ENCODE data around the gene SOWAHA. TPM values are rescaled to one million over a fixed set of nuclear protein-coding genes. Genes with fewer than 3 reads are reported as not detected.

SOWAHA gene
- total and polyA plus RNA-seq, 2 of the 8 experiments (the other 6 are each of a cell fraction or from before 2014, with no cell fraction given), result 0.09 to 0.11 TPM

DNA sequence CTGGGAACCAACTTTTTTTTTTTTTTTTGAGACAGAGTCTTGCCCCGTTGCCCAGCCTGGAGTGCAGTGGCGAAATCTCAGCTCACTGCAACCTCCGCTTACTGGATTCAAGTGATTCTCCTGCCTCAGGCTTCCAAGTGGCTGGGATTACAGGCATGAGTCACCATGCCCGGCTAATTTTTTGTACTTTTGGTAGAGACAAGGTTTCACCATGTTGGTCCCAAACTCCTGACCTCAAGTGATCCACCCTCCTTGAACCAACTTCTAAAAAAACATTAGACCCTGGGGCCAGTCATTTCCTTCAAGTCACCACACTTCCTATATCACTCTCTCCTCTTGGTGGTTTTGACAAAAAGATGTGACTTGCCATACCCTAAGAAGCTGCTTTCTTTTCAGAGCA is 28.2 kb downstream of the SOWAHA start (continued):
- TF ChIP-seq, protein P1, sequence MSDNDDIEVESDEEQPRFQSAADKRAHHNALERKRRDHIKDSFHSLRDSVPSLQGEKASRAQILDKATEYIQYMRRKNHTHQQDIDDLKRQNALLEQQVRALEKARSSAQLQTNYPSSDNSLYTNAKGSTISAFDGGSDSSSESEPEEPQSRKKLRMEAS (IDR thresholded peaks at IDR 0.05), result no peak
- TF ChIP-seq PHF8 (conservative IDR thresholded peaks at IDR 0.05; ENCODE audit: low read depth, low read length) (no peak), POLR2A (IDR thresholded peaks at IDR 0.05; ENCODE audit: control extremely low read depth in 1 of 2, low read depth in 2 of 2, low read length in 2 of 2) (no peak), FOSL1 (IDR thresholded peaks at IDR 0.05; ENCODE audit: insufficient read depth, low read depth, low read length) (no peak), CBX8 (IDR thresholded peaks at IDR 0.05; ENCODE audit: borderline replicate concordance, low read depth, low read length) (no peak), TEAD4 (IDR thresholded peaks at IDR 0.05; ENCODE audit: low read depth, low read length) (no peak), SP1 (IDR thresholded peaks at IDR 0.05; ENCODE audit: low read depth, low read length) (no peak)
- TF ChIP-seq, protein P2, sequence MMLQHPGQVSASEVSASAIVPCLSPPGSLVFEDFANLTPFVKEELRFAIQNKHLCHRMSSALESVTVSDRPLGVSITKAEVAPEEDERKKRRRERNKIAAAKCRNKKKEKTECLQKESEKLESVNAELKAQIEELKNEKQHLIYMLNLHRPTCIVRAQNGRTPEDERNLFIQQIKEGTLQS (IDR thresholded peaks at IDR 0.05; ENCODE audit: insufficient read depth, low read depth, low read length), result no peak
